Right lobe of liver (tissue), 6 donors: ENCODE data around the gene RAP2C. TPM values are rescaled to one million over a fixed set of nuclear protein-coding genes. Genes with fewer than 3 reads are reported as not detected.

Experiments used
- ATAC-seq, 4 donors: fragments of 200-7000 bp; cut with Tn5 transposase; one replicate each; pipeline ENCODE4 v1.9.1; 2020; ENCODE audit warnings: mild to moderate bottlenecking in 4 of 4, moderate library complexity in 4 of 4
- DNase-seq, 3 donors: peaks; one replicate each; pipeline ENCODE4 v3.0.0-alpha.2; 2020
- H3K27ac ChIP-seq, 3 donors: fragments of 200-600 bp; one replicate each; pipeline ENCODE4 v1.8.0; 2022
- H3K27me3 ChIP-seq, 2 donors: fragments of 200-600 bp; one replicate each; pipeline ENCODE4 v1.8.0; 2022
- H3K36me3 ChIP-seq, 4 donors: fragments of 200-600 bp; sonication (generic) in 1 of 4; one replicate each; pipeline versions ENCODE4 v1.5.1 to v1.8.0; 2017 to 2022; ENCODE audit warnings: control low read depth in 1 of 4
- H3K4me1 ChIP-seq, 4 donors: fragments of 200-600 bp; sonication (generic) in 1 of 4; one replicate each; pipeline versions ENCODE4 v1.5.1 to v1.8.0; 2017 to 2022; ENCODE audit warnings: control low read depth in 1 of 4
- H3K4me3 ChIP-seq, 3 donors: fragments of 200-600 bp; one replicate each; pipeline ENCODE4 v1.8.0; 2022
- H3K9me3 ChIP-seq, 4 donors: fragments of 200-600 bp; sonication (generic) in 1 of 4; one replicate each; pipeline versions ENCODE4 v1.5.1 to v1.8.0; 2017 to 2022; ENCODE audit warnings: control low read depth in 1 of 4
- CTCF ChIP-seq, 4 donors: fragments of 200-600 bp in 3 of 4; fragments of 450-650 bp in 1 of 4; IDR thresholded peaks; one replicate each; pipeline versions ENCODE4 v1.5.1 to v1.8.0; 2016 to 2022; ENCODE audit warnings: antibody characterized with exemption in 4 of 4, mild to moderate bottlenecking in 2 of 4
- POLR2A ChIP-seq: fragments of 450-650 bp; IDR thresholded peaks from one replicate; pipeline ENCODE4 v1.6.1; 2017; ENCODE audit warnings: antibody characterized with exemption, mild to moderate bottlenecking
- WGBS: methylation state at CpG from one replicate; pipeline ENCODE4 v1.1.6; 2018; ENCODE audit warnings: low coverage, low lambda C conversion rate; ENCODE audit not compliant: insufficient coverage; ENCODE audit errors: missing lambda C conversion rate; 5-methylcytosine and 5-hydroxymethylcytosine counted together
- intact Hi-C, 2 donors: fragments of 100-400 bp; cut with DNase I; formaldehyde crosslinking; loops; one replicate each; pipeline versions ENCODE4 v1.11.2 to v1.14.1; 2022
- total RNA-seq, 6 experiments: library from RNA; depleted of rRNA in 2 of 6; stranded (reverse); fragments of >200 nt in 2 of 6; fragmentation: NEBNext Ultra II Directional in 3 of 6; extraction: Animal tissue kit (Norgen Biotek cat#: 25700) in 3 of 6; gene quantifications; one replicate each; pipeline versions ENCODE4 v1.1.0 to v1.2.4, GENCODE V29; 2016 to 2023
- donor health status: DM: no; HTN: yes; CAD: no.
- donor health status: DM: no; HTN: no; CAD: no.
- donor health status: DM: no; HTN: no; CAD: no.
- donor health status: DM: no; HTN: yes; CAD: no.
- donor health status: DM: no; HTN: yes; CAD: no.

The RAP2C gene
- total RNA-seq, 6 experiments from 2014 or later: 18.9 to 26.6 (median 25.1) TPM

- DNase-seq (no peak), ATAC-seq (no peak)
- Histone ChIP-seq H3K9me3 (no peaks in the 10 kb centered on the region), H3K36me3 (no peaks in the 10 kb centered on the region), H3K27ac (no peak overlapping the region), H3K4me1 (peaks cover 0 to 11% (median 5%) of the 10 kb centered on the region in 4 donors), H3K4me3 (no peak overlapping the region), H3K27me3 (no peaks in the 10 kb centered on the region)
- 21% methylated on average over 1 of the region's 1 CpG for WGBS
- TF ChIP-seq POLR2A (no peak), CTCF (IDR thresholded peaks at IDR 0.05) (no peak)
- intact Hi-C loops: no loop called here
These were observed 45.6 kb downstream of the RAP2C start for GRCh38 chrX:132173647-132174046.

- no peaks in the 10 kb centered on the region for H3K9me3 ChIP-seq
- peaks cover 0 to 13% (median 5%) of the 10 kb centered on the region in 4 donors for H3K4me1 ChIP-seq
- H3K4me3 ChIP-seq: no peak overlapping the region
- H3K36me3 ChIP-seq: no peaks in the 10 kb centered on the region
- no peak for ATAC-seq
- no peak for DNase-seq
- H3K27ac ChIP-seq: no peak overlapping the region
- TF ChIP-seq CTCF (IDR thresholded peaks at IDR 0.05) (no peak), POLR2A (no peak)
- WGBS: 72% methylated on average over 3 of the region's 3 CpGs
- H3K27me3 ChIP-seq: no peaks in the 10 kb centered on the region
- intact Hi-C loops: no loop called here
These were observed 47.4 kb downstream of the RAP2C start for GRCh38 chrX:132171881-132172280.

DNA sequence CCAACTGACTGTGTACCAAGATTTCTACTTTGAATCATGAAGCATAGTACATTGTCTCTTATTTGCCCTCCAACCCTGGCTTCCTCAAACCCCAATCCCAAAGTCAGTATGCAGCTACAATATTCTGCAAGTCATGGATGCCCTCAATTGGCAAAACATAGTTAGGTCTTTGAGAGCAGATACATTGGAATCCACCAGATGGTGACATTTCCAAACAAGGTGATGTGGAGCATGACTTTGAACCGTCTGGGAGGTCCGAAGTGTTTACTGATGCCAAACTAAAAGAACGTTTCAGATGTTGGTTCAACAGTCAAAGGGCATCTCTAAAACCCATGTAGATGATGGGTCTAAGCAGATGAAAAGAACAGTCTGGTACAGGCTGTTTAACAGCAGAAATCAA lies 47.8 kb downstream of the RAP2C start:
- H3K9me3 ChIP-seq: no peaks in the 10 kb centered on the region
- intact Hi-C loops: no loop called here
- ATAC-seq (peak; percentile 87 to 92 (median 89)), DNase-seq (peak in 1 of 3 donors; percentile 43)
- peaks cover 0 to 13% (median 5%) of the 10 kb centered on the region in 4 donors for H3K4me1 ChIP-seq
- 31% methylated on average over 3 of the region's 3 CpGs for WGBS
- no peaks in the 10 kb centered on the region for H3K27me3 ChIP-seq
- no peak overlapping the region for H3K4me3 ChIP-seq
- H3K27ac ChIP-seq: no peak overlapping the region
- no peaks in the 10 kb centered on the region for H3K36me3 ChIP-seq
- TF ChIP-seq POLR2A (no peak), CTCF (IDR thresholded peaks at IDR 0.05) (peak; percentile 24 to 51 (median 41))

DNA sequence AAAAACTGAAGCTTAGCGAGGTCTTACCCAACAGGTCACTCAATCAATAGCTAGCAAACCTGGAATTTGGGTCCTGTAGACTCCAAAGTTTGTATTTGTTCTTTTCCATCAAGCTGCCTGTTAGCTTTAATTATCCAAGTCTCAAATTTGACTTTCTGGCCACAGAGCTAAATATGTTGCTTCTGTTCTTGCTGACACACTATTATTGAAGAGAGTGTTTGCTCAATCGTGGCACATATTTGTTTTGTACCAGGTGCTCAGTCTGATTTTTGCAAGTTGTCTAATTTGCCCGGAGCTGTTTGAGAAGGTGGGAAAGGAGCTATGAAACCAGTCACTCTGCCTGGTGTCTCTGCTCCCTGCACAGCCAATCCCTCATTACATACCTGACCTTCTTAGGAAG lies 49.7 kb downstream of the RAP2C start:
- TF ChIP-seq POLR2A (no peak), CTCF (IDR thresholded peaks at IDR 0.05) (no peak)
- 23% methylated on average over 3 of the region's 3 CpGs for WGBS
- Histone ChIP-seq H3K27ac (peak overlapping the region in 2 of 3 donors; percentile 10 to 29), H3K9me3 (no peaks in the 10 kb centered on the region), H3K4me1 (peaks cover 0 to 13% (median 5%) of the 10 kb centered on the region in 4 donors), H3K4me3 (no peak overlapping the region), H3K27me3 (no peaks in the 10 kb centered on the region), H3K36me3 (no peaks in the 10 kb centered on the region)
- ATAC-seq (peak; percentile 62 to 85 (median 72)), DNase-seq (no peak)
- intact Hi-C loops: no loop called here

- Histone ChIP-seq H3K27ac (no peak overlapping the region), H3K36me3 (no peaks in the 10 kb centered on the region), H3K9me3 (no peaks in the 10 kb centered on the region), H3K4me1 (peaks cover 0 to 13% (median 2%) of the 10 kb centered on the region in 4 donors), H3K4me3 (no peak overlapping the region), H3K27me3 (no peaks in the 10 kb centered on the region)
- ATAC-seq (no peak), DNase-seq (no peak)
- intact Hi-C loops: no loop called here
- TF ChIP-seq CTCF (IDR thresholded peaks at IDR 0.05): no peak
- no peak for TF ChIP-seq POLR2A
These were observed 53.6 kb downstream of the RAP2C start for GRCh38 chrX:132165651-132166050.
